Measurements from ENCODE around the gene TMEM270. TPM values are rescaled to one million over a fixed set of nuclear protein-coding genes. Genes with fewer than 3 reads are reported as not detected.

Gene TMEM270
- total and polyA plus RNA-seq, 2 of the 8 experiments (the other 6 are each of a cell fraction or from before 2014, with no cell fraction given), result 0.26 TPM; not detected in 1

GRCh38 chr7:73828107-73828803 lies 32.7 kb upstream of the TMEM270 start (continued):
- no peak for TF ChIP-seq SP1 (IDR thresholded peaks at IDR 0.05; ENCODE audit: low read depth, low read length)
